Smooth muscle cell of the umbilical artery (primary cell): ENCODE measurements around the gene KLHL18. TPM values are rescaled to one million over a fixed set of nuclear protein-coding genes. Genes with fewer than 3 reads are reported as not detected.

ENCODE experiments used
- total RNA-seq: library from RNA; depleted of rRNA; stranded (reverse); fragments of >200 nt; gene quantifications from 2 replicates; pipeline ENCODE4 v1.2.3, GENCODE V29; 2014

The KLHL18 gene
- 23.8 and 41.7 TPM in 2 replicates for total RNA-seq

DNA sequence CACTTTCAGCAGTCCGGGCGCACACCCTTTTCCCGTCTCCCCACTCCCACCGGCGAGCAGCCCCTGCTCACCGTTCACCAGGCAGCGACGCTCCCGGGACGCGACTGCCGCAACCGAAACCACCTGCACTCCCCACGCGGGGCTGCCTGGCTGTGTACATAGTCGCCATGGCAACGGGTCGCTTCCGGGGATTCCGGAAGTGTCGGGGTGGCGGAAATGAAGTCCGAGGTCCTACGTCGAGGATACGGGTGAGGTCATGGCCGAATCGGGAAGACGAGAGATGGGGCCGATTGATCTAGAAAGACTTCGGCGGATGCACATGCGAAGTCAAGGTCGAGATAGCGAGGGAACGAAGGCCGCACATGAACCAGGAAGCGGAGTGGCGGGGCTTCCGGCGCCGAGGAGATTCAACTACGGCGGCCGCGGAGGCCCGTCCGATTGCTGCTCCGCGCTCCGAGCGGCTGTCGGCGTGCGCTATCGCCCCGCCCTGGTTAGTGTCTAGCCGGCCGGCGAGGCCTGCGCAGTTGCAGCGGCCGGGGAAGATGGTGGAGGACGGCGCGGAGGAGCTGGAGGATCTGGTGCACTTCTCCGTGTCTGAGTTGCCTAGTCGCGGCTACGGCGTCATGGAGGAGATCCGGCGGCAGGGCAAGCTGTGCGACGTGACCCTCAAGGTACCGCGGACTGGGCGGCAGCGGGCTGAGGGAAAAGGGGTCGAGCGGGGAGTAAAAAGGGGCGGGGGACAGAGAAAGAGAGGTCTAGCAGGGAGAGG, at the start of gene KLHL18, which contains the start of gene KIF9:
KLHL18 (plus strand) TSS at position 521 of the 769 bp plus-strand sequence; CDS start at position 543, 22 bp downstream.
KIF9 (minus strand) TSS at position 376 of the 769 bp plus-strand sequence. CDS start 5,425 bp downstream, outside the sequence.

DNA sequence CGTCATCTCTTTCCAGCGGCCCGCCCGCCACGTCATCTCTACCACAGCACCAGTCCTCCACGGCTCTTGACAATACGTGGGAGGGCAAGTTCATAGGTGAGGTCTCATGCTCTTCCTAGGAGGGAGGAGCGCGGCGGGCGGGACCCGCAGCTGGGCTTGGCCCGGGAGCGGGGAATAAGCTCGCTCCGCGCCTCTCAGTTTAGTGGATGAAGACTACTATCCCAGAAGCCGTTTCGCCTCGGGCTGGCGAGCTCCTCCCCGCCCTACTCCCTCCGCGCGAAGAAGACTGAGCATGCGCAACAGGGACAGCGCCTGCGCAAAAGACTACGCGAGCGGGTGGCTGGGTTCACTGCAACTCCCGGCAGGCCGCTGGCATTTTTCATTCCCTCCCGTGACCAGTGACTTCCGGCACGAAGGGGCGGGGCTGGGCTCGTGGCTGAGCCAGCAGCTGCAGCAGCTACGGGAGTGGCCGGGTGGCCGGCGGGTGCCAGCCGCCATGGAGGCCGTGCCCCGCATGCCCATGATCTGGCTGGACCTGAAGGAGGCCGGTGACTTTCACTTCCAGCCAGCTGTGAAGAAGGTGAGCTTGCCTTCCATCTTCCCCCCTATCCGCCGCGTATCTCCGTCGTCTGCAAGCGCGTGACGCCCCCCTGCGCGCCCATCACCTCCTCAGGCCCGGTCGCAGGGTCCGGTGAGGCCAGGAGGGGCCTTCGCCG, 98.0 kb downstream of the KLHL18 start, which contains the start of gene PTPN23:
PTPN23 (plus strand) TSS at position 421 of the 716 bp plus-strand sequence; CDS start at position 497, 76 bp downstream.

Other genes starting within 250 kb of the KLHL18 start
- 31.8 and 49.8 TPM in 2 replicates for gene SETD2, start 118.8 kb upstream of the KLHL18 start, total RNA-seq
- gene KIF9, start 145 bp upstream of the KLHL18 start, total RNA-seq: 1.2 and 4.2 TPM in 2 replicates
- gene PTPN23, start 98.1 kb downstream of the KLHL18 start, total RNA-seq: 32.4 and 46.9 TPM in 2 replicates
- 57.0 and 60.5 TPM in 2 replicates for gene SCAP, start 193.0 kb downstream of the KLHL18 start, total RNA-seq
- 26.7 and 28.5 TPM in 2 replicates for gene ELP6, start 230.8 kb downstream of the KLHL18 start, total RNA-seq